Endothelial cell of umbilical vein (primary cell): ENCODE results near the gene L3MBTL3. TPM values are rescaled to one million over a fixed set of nuclear protein-coding genes. Genes with fewer than 3 reads are reported as not detected.

Experiments used
- BruUV-seq: library from RNA; stranded (reverse); fragments of 400-500 nt; replicated peaks from 2 replicates; lab custom pipeline; 2021; lab: Mats Ljungman, UMichigan
- CTCF ChIA-PET: fragments of 300-600, 350-600 bp; sonication (Branson Sonifier 250); formaldehyde crosslinking; loops from one replicate; lab custom pipeline; 2021; ENCODE audit warnings: antibody characterized with exemption, inconsistent platforms; lab: Charles Lee
- POLR2A ChIA-PET: fragments of 300-600, 350-600 bp; sonication (Branson Sonifier 250); formaldehyde crosslinking; loops from one replicate; lab custom pipeline; 2021; ENCODE audit warnings: antibody characterized with exemption, inconsistent platforms; lab: Charles Lee
- DNase-seq: peaks from one replicate; pipeline ENCODE4 v3.0.0-alpha.2; 2011; ENCODE audit warnings: low read depth, low spot score
- FAIRE-seq: peaks from 2 replicates; lab custom pipeline; 2011; peaks lifted over from hg19 to GRCh38; lab: Jason Lieb, UNC
- H2AFZ ChIP-seq: 2 replicates; pipeline ENCODE4 v1.6.0; 2012; ENCODE audit warnings: low read depth, low read length, control low read depth, inconsistent platforms
- H3K27ac ChIP-seq: 2 replicates; pipeline ENCODE4 v1.5.1; 2011; ENCODE audit warnings: low read depth, mild to moderate bottlenecking, control low read depth, low read length, moderate library complexity; ENCODE audit not compliant: insufficient read depth
- H3K27me3 ChIP-seq, 2 experiments: 2 replicates each; pipeline versions ENCODE4 v1.6.0 to v1.6.1; 2011; ENCODE audit warnings: low read length in 2 of 2, mixed read lengths in 1 of 2; ENCODE audit not compliant: control insufficient read depth in 2 of 2, insufficient read depth in 2 of 2
- H3K36me3 ChIP-seq, 2 experiments: 2 replicates in 1 of 2; 3 replicates in 1 of 2; pipeline ENCODE4 v1.5.1; 2011; ENCODE audit warnings: low read length in 2 of 2, mild to moderate bottlenecking in 1 of 2, moderate library complexity in 1 of 2; ENCODE audit not compliant: control insufficient read depth in 2 of 2, insufficient read depth in 2 of 2; ENCODE audit errors: extremely low read depth in 1 of 2
- H3K4me1 ChIP-seq: 3 replicates; pipeline ENCODE4 v1.5.1; 2011; ENCODE audit warnings: mild to moderate bottlenecking, low read length; ENCODE audit not compliant: control insufficient read depth, insufficient read depth; ENCODE audit errors: extremely low read depth
- H3K4me2 ChIP-seq: 2 replicates; pipeline ENCODE4 v1.6.1; 2011; ENCODE audit warnings: low read length, control low read depth, mixed read lengths; ENCODE audit not compliant: insufficient read depth
- H3K4me3 ChIP-seq, 3 experiments: fragments of 200-600 bp in 1 of 3; sonication (generic), shearing (Covaris generic) in 1 of 3; replicated peaks in 1 of 3; 2 replicates each; pipeline ENCODE4 v1.5.1; 2011 to 2016; ENCODE audit warnings: control low read depth in 3 of 3, low read length in 3 of 3, mild to moderate bottlenecking in 2 of 3, inconsistent platforms in 1 of 3, low read depth in 1 of 3, moderate library complexity in 1 of 3; ENCODE audit not compliant: insufficient read depth in 1 of 3
- H3K79me2 ChIP-seq: 2 replicates; pipeline ENCODE4 v1.6.0; 2012; ENCODE audit warnings: low read length, inconsistent platforms; ENCODE audit not compliant: control insufficient read depth, insufficient read depth
- H3K9ac ChIP-seq: replicated peaks from 2 replicates; pipeline ENCODE3; 2011; ENCODE audit warnings: low read length, control low read depth; ENCODE audit not compliant: insufficient read depth; ENCODE audit errors: extremely low read depth
- H3K9me1 ChIP-seq: replicated peaks from 3 replicates; pipeline ENCODE4 v1.6.0; 2011; ENCODE audit warnings: mild to moderate bottlenecking, low read length; ENCODE audit not compliant: control insufficient read depth, insufficient read depth; ENCODE audit errors: extremely low read depth
- H3K9me3 ChIP-seq: replicated peaks from 2 replicates; pipeline ENCODE4 v1.5.1; 2012; ENCODE audit warnings: low read length, inconsistent platforms; ENCODE audit not compliant: control insufficient read depth, insufficient read depth
- H4K20me1 ChIP-seq: replicated peaks from 2 replicates; pipeline ENCODE3; 2011; ENCODE audit warnings: mild to moderate bottlenecking, low read length; ENCODE audit not compliant: control insufficient read depth, insufficient read depth; ENCODE audit errors: extremely low read depth
- EZH2 ChIP-seq: IDR thresholded peaks from 2 replicates; pipeline ENCODE4 v1.6.1; 2012; ENCODE audit warnings: borderline replicate concordance, low read depth, mild to moderate bottlenecking, moderate library complexity, low read length, inconsistent platforms; ENCODE audit not compliant: severe bottlenecking
- FOS ChIP-seq: IDR thresholded peaks from 2 replicates; pipeline ENCODE4 v1.6.1; 2011; ENCODE audit warnings: mild to moderate bottlenecking, low read length, moderate library complexity, borderline replicate concordance; ENCODE audit not compliant: insufficient read depth
- GATA2 ChIP-seq: IDR thresholded peaks from 2 replicates; pipeline ENCODE4 v1.7.0; 2011; ENCODE audit warnings: low read depth, mild to moderate bottlenecking, moderate library complexity, mixed read lengths, low read length; ENCODE audit not compliant: insufficient read length, insufficient read depth
- JUN ChIP-seq: IDR thresholded peaks from 2 replicates; pipeline ENCODE4 v1.6.1; 2011; ENCODE audit warnings: borderline replicate concordance, low read depth; ENCODE audit not compliant: insufficient read length, insufficient read depth
- MAX ChIP-seq: IDR thresholded peaks from 2 replicates; pipeline ENCODE4 v1.6.1; 2011; ENCODE audit not compliant: insufficient read depth, insufficient read length
- MYC ChIP-seq: IDR thresholded peaks from one replicate; pipeline ENCODE4 v1.6.1; 2011; ENCODE audit warnings: mild to moderate bottlenecking, low read depth, low read length
- POLR2A ChIP-seq: IDR thresholded peaks from 2 replicates; pipeline ENCODE4 v1.6.1; 2012; ENCODE audit warnings: low read depth, mild to moderate bottlenecking, control low read depth, low read length
- POLR2AphosphoS5 ChIP-seq: IDR thresholded peaks from 2 replicates; pipeline ENCODE4 v1.6.1; 2012; ENCODE audit warnings: low read depth, mild to moderate bottlenecking, control low read depth, low read length, moderate library complexity; ENCODE audit not compliant: insufficient read depth
- dilution Hi-C: fragments of 300-500 bp; cut with MboI; formaldehyde crosslinking; loops from one replicate; pipeline ENCODE4 v1.15.0; 2019; ENCODE audit warnings: low sequenced_read_pairs; ENCODE audit not compliant: extremely low pct_ligation_motif_present
- intact Hi-C: fragments of 100-400 bp; cut with micrococcal nuclease; formaldehyde crosslinking; loops from one replicate; pipeline ENCODE4 v1.10.0; 2022
- polyA plus RNA-seq, 4 experiments: library from polyadenylated mRNA; depleted of rRNA in 3 of 4; stranded (reverse) in 3 of 4; unstranded in 1 of 4; fragments of >200 nt; gene quantifications; 2 replicates each; pipeline versions ENCODE4 v1.2.1 to v1.2.3, GENCODE V29; 2011 to 2012; ENCODE audit warnings: missing spikeins in 1 of 4
- total RNA-seq: library from RNA; stranded (reverse); gene quantifications from 2 replicates; pipeline ENCODE4 v1.2.3, GENCODE V29; 2021
- TF ChIP-seq, protein P1 (sequence below), 2 donors: IDR thresholded peaks; 1 replicate in 1 of 2; 2 replicates in 1 of 2; pipeline ENCODE4 v1.5.1; 2011; ENCODE audit warnings: low read length in 2 of 2, mild to moderate bottlenecking in 2 of 2, moderate library complexity in 2 of 2, control low read depth in 1 of 2, inconsistent platforms in 1 of 2, low read depth in 1 of 2; ENCODE audit not compliant: insufficient read depth in 1 of 2; ENCODE audit errors: extremely low read depth in 1 of 2

The L3MBTL3 gene
- total and polyA plus RNA-seq, 2 donors (not counting 3 experiments of a cell fraction or from before 2014, with no cell fraction given): 26.5 to 86.1 TPM

DNA sequence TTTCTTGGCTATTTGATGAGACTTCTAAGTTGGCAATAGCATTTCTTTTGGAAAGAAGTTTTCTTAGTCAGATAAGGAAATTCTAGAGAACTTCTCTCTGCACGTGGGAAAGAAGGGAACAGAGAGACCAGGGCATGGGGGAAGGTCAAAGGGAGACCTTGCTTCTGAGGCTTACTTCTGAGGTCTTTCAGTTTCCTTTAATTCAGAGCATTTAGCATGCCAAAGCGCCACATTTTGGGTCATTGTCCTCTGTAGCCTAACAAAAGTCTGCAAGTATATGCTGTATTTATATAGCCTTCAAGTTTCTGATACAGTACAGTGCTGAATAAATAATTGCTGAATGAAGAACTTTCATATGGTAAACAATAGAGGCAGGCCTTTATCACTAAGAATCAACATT, 108.8 kb downstream of the L3MBTL3 start:
- dilution Hi-C loops (no loop called here), intact Hi-C loops (no loop called here)
- H3K9me1 ChIP-seq: no peaks in the 10 kb centered on the region
- ChIA-PET CTCF (no interaction called here), POLR2A (no interaction called here)
- H3K36me3 ChIP-seq: peaks cover 0 to 4% of the 10 kb centered on the region in 2 experiments
- H3K4me3 ChIP-seq: no peak overlapping the region
- peaks cover 29% of the 10 kb centered on the region for H3K79me2 ChIP-seq
- H2AFZ ChIP-seq: no peak overlapping the region
- BruUV-seq: no TSS peak
- TF ChIP-seq, protein P1, sequence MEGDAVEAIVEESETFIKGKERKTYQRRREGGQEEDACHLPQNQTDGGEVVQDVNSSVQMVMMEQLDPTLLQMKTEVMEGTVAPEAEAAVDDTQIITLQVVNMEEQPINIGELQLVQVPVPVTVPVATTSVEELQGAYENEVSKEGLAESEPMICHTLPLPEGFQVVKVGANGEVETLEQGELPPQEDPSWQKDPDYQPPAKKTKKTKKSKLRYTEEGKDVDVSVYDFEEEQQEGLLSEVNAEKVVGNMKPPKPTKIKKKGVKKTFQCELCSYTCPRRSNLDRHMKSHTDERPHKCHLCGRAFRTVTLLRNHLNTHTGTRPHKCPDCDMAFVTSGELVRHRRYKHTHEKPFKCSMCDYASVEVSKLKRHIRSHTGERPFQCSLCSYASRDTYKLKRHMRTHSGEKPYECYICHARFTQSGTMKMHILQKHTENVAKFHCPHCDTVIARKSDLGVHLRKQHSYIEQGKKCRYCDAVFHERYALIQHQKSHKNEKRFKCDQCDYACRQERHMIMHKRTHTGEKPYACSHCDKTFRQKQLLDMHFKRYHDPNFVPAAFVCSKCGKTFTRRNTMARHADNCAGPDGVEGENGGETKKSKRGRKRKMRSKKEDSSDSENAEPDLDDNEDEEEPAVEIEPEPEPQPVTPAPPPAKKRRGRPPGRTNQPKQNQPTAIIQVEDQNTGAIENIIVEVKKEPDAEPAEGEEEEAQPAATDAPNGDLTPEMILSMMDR (IDR thresholded peaks at IDR 0.05; ENCODE audit: extremely low read depth in 1 of 2, insufficient read depth in 1 of 2, low read depth in 1 of 2, low read length in 2 of 2): no peak
- TF ChIP-seq FOS: no peak
- no peak for TF ChIP-seq EZH2
- TF ChIP-seq GATA2: no peak
- TF ChIP-seq MAX: no peak
- TF ChIP-seq POLR2AphosphoS5: no peak
- TF ChIP-seq JUN: no peak
- no peak for TF ChIP-seq MYC
- TF ChIP-seq POLR2A: no peak
- no peaks in the 10 kb centered on the region for H3K27me3 ChIP-seq
- H3K4me1 ChIP-seq: peaks cover 34% of the 10 kb centered on the region
- H3K27ac ChIP-seq: no peak overlapping the region
- H3K4me2 ChIP-seq: no peak overlapping the region
- no peaks in the 10 kb centered on the region for H3K9me3 ChIP-seq
- no peaks in the 10 kb centered on the region for H4K20me1 ChIP-seq
- DNase-seq: no peak
- no peak for FAIRE-seq
- no peak overlapping the region for H3K9ac ChIP-seq
